ENCODE results near the gene CADM1. TPM values are rescaled to one million over a fixed set of nuclear protein-coding genes. Genes with fewer than 3 reads are reported as not detected.

Gene CADM1
- total RNA-seq, 1 donor from 2014 or later: 35.0 TPM

DNA sequence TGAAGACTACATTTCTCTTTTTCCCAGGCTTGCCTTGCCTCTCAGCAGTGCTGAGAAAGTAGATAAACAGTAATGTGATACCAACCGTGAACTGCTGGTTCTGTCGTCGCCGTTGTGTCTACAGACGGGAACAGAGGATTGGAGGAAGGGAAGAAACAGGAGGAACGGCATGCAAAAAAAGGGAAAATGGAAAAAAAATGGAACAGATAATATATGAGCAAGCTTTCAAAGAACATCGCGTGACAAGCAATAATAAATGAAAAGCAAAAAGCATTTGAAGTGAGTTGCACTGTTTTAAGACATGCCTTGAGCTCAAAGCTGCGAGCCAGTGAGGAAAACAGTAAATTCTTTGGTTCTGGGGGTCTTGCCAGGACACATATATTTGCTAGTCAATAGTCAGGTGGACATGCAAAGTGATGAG is 305.9 kb downstream of the CADM1 start:
- Histone ChIP-seq H3K4me3 (ENCODE audit: low read length in 3 of 3) (no peak overlapping the region), H3K4me1 (ENCODE audit: control insufficient read depth in 3 of 3, insufficient read depth in 3 of 3, low read length in 3 of 3) (peaks cover 0 to 21% (median 4%) of the 10 kb centered on the region in 3 donors), H3K36me3 (ENCODE audit: control insufficient read depth in 3 of 3, insufficient read depth in 3 of 3, low read length in 3 of 3) (no peaks in the 10 kb centered on the region), H3K9me3 (ENCODE audit: control insufficient read depth in 3 of 3, low read length in 3 of 3) (no peaks in the 10 kb centered on the region), H3K27ac (ENCODE audit: low read depth, low read length) (no peak overlapping the region), H3K9ac (ENCODE audit: low read depth in 1 of 3, low read length in 3 of 3) (no peak overlapping the region), H3K27me3 (ENCODE audit: control insufficient read depth in 3 of 3, insufficient read depth in 3 of 3, low read length in 3 of 3) (no peaks in the 10 kb centered on the region)

DNA sequence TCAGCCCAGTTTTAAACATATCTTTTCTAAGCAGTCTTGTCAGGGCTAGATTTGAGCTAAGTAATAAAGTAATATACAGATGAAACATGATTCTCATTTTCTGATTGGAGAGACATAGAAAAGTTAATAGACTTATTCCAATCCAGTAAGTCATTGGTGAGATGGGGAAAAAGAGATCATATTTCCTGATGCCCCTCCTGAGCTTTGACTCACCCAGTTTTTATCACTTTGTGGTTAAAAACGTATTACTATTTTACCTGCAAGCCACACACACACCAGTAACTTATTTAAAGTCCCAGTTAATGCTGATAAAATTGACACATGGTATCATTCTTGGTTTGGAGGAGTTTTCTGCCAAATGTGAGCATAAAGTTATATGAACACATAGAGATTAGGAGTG is 306.8 kb downstream of the CADM1 start:
- no peak overlapping the region for H3K9ac ChIP-seq (ENCODE audit: low read depth in 1 of 3, low read length in 3 of 3)
- no peaks in the 10 kb centered on the region for H3K27me3 ChIP-seq (ENCODE audit: control insufficient read depth in 3 of 3, insufficient read depth in 3 of 3, low read length in 3 of 3)
- H3K36me3 ChIP-seq (ENCODE audit: control insufficient read depth in 3 of 3, insufficient read depth in 3 of 3, low read length in 3 of 3): no peaks in the 10 kb centered on the region
- no peaks in the 10 kb centered on the region for H3K9me3 ChIP-seq (ENCODE audit: control insufficient read depth in 3 of 3, low read length in 3 of 3)
- H3K4me3 ChIP-seq (ENCODE audit: low read length in 3 of 3): no peak overlapping the region
- H3K27ac ChIP-seq (ENCODE audit: low read depth, low read length): no peak overlapping the region
- peaks cover 0 to 21% (median 4%) of the 10 kb centered on the region in 3 donors for H3K4me1 ChIP-seq (ENCODE audit: control insufficient read depth in 3 of 3, insufficient read depth in 3 of 3, low read length in 3 of 3)

DNA sequence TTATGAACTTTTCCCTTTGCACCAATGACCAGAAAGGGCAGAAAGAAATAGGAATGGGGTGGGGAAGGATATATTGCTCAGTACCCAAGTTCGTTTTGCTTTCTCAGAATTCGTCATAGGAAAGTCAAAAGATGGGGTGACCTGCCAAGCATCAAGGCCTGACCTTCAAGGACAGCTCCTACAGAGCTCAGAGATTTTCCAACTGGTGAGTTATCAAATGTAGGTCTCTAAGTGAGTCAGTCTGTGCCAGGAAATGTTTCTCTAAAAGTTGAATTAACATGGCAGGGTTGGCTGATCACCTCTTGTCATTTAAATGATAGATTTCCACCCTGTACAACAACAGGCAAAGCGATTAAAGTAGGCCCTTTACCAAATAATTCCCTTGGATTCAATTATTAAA is 307.2 kb downstream of the CADM1 start:
- Histone ChIP-seq H3K36me3 (ENCODE audit: control insufficient read depth in 3 of 3, insufficient read depth in 3 of 3, low read length in 3 of 3) (no peaks in the 10 kb centered on the region), H3K9me3 (ENCODE audit: control insufficient read depth in 3 of 3, low read length in 3 of 3) (no peaks in the 10 kb centered on the region), H3K27me3 (ENCODE audit: control insufficient read depth in 3 of 3, insufficient read depth in 3 of 3, low read length in 3 of 3) (no peaks in the 10 kb centered on the region), H3K4me3 (ENCODE audit: low read length in 3 of 3) (no peak overlapping the region), H3K27ac (ENCODE audit: low read depth, low read length) (no peak overlapping the region), H3K9ac (ENCODE audit: low read depth in 1 of 3, low read length in 3 of 3) (no peak overlapping the region), H3K4me1 (ENCODE audit: control insufficient read depth in 3 of 3, insufficient read depth in 3 of 3, low read length in 3 of 3) (peaks cover 0 to 21% (median 4%) of the 10 kb centered on the region in 3 donors)

DNA sequence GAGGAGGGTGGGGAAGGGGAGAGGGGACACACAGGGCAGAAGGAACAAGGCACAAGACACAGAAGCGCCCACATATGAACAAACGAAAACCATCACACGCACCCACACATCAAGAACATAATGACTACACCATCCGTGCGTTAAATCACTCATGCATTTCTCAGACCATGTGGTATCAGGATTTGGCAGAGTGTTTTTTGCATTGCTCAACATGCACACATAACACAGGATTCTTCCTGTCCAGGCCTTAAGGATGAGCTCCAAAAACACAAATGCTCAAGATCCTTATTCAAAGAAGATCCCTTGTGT is 309.5 kb downstream of the CADM1 start:
- H3K36me3 ChIP-seq (ENCODE audit: control insufficient read depth in 3 of 3, insufficient read depth in 3 of 3, low read length in 3 of 3): no peaks in the 10 kb centered on the region
- no peak overlapping the region for H3K9ac ChIP-seq (ENCODE audit: low read depth in 1 of 3, low read length in 3 of 3)
- H3K4me1 ChIP-seq (ENCODE audit: control insufficient read depth in 3 of 3, insufficient read depth in 3 of 3, low read length in 3 of 3): peaks cover 0 to 19% (median 2%) of the 10 kb centered on the region in 3 donors
- H3K9me3 ChIP-seq (ENCODE audit: control insufficient read depth in 3 of 3, low read length in 3 of 3): no peaks in the 10 kb centered on the region
- H3K27ac ChIP-seq (ENCODE audit: low read depth, low read length): no peak overlapping the region
- no peak overlapping the region for H3K4me3 ChIP-seq (ENCODE audit: low read length in 3 of 3)
- H3K27me3 ChIP-seq (ENCODE audit: control insufficient read depth in 3 of 3, insufficient read depth in 3 of 3, low read length in 3 of 3): no peaks in the 10 kb centered on the region

DNA sequence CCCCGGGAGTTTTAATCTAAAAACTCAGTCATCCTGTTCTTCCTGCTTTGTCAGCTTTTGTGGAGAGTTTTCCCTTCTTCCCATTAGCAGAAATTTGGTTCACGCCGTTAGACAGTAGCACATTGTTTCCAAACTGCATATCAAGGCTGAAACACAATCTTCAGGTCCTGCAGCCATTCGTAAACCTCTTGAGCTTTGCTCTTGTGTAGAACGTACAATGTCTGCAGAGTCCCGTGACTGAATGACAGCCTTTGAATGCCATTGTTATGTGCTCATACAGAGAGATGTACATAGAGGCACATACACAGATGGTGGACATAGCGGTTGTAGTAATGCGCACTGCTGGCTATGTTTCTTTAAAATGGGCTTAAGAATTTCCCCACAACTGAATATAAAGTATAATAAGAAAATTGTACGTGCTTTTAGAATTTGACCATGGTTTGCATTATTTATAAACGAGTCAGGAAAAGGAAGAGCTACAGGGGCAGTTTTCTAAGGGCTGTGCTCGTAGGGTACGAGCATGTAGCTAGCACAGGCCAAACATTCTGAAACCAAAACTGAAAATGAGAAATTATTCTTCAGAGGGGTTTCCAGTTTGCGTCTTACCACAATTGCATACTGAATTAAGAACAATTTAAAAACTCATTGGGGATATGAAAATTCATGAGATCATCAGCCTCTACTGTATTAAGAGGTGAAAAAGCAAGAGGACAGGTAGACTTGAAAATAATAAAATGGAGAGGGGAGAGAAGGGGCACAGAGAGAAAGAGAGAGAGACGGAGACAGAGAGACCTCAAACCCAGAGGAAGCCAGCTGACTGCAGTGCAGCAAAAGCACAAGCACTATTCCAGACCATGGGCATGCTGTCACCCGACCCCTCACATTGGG is 310.1 kb downstream of the CADM1 start:
- Histone ChIP-seq H3K4me3 (ENCODE audit: low read length in 3 of 3) (peak overlapping the region in 1 of 3 donors; percentile 1), H3K4me1 (ENCODE audit: control insufficient read depth in 3 of 3, insufficient read depth in 3 of 3, low read length in 3 of 3) (peaks cover 0 to 13% (median 0%) of the 10 kb centered on the region in 3 donors), H3K9me3 (ENCODE audit: control insufficient read depth in 3 of 3, low read length in 3 of 3) (no peaks in the 10 kb centered on the region), H3K27me3 (ENCODE audit: control insufficient read depth in 3 of 3, insufficient read depth in 3 of 3, low read length in 3 of 3) (no peaks in the 10 kb centered on the region), H3K36me3 (ENCODE audit: control insufficient read depth in 3 of 3, insufficient read depth in 3 of 3, low read length in 3 of 3) (no peaks in the 10 kb centered on the region), H3K27ac (ENCODE audit: low read depth, low read length) (no peak overlapping the region), H3K9ac (ENCODE audit: low read depth in 1 of 3, low read length in 3 of 3) (no peak overlapping the region)

DNA sequence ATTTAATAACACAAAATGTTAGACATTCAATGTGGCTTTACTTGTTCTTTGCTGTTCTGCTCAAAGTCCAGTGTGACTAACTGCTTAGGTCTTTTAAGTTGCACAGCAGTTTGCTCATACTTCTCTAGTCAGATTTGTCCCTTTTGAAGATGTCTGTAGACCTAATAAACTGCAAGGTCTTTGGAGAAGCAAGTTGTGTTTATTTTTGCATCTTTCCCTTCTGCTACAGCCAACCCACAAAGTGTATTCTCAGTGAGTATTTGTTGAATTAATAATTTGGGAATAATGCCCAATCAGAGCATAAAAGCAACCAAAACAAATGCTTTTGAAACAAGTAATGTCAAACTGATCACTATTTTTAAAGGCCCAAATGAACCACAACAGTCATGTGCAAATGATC is 312.5 kb downstream of the CADM1 start:
- no peaks in the 10 kb centered on the region for H3K9me3 ChIP-seq (ENCODE audit: control insufficient read depth in 3 of 3, low read length in 3 of 3)
- no peaks in the 10 kb centered on the region for H3K27me3 ChIP-seq (ENCODE audit: control insufficient read depth in 3 of 3, insufficient read depth in 3 of 3, low read length in 3 of 3)
- H3K27ac ChIP-seq (ENCODE audit: low read depth, low read length): no peak overlapping the region
- peaks cover 0 to 14% (median under 1%) of the 10 kb centered on the region in 3 donors for H3K4me1 ChIP-seq (ENCODE audit: control insufficient read depth in 3 of 3, insufficient read depth in 3 of 3, low read length in 3 of 3)
- no peak overlapping the region for H3K4me3 ChIP-seq (ENCODE audit: low read length in 3 of 3)
- H3K9ac ChIP-seq (ENCODE audit: low read depth in 1 of 3, low read length in 3 of 3): no peak overlapping the region
- H3K36me3 ChIP-seq (ENCODE audit: control insufficient read depth in 3 of 3, insufficient read depth in 3 of 3, low read length in 3 of 3): no peaks in the 10 kb centered on the region

DNA sequence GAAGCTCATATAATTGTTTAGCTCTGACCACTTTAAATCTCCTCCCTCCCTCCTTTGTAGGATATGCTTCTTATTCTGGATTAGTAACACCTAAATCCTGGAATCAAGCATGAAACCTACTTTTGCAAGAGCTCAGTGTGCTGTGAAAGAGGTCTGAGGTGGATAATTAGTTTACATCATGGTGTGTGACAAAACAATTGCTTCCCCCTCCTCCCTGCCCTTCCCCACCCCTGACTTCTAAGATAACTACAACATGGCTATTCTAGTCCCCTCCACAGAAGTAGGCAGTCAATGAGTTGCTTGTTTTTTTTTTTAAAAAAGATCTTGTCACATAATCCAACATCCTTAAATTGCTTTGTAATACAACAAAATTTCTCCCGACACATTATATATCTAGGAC is 314.0 kb downstream of the CADM1 start:
- no peak overlapping the region for H3K4me3 ChIP-seq (ENCODE audit: low read length in 3 of 3)

DNA sequence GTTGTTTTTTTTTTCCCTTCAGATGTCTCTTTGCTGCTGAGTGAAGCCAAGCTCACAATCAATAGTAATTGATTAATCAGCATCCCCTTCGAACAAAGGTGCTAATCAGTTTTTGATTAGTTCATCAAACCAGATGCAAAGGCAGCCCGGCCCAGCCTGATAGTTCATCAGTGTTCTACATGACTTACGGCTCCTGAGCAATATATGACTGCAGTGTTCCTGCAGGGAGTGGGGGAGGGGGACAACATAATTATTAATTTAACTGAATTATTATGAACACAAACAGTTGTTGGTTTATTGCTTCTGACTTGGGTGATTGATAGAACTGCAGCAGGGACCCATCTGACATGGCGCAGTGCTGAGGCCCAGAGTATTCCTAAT is 315.3 kb downstream of the CADM1 start:
- Histone ChIP-seq H3K4me3 (ENCODE audit: low read length in 3 of 3) (no peak overlapping the region), H3K9me3 (ENCODE audit: control insufficient read depth in 3 of 3, low read length in 3 of 3) (no peaks in the 10 kb centered on the region), H3K27me3 (ENCODE audit: control insufficient read depth in 3 of 3, insufficient read depth in 3 of 3, low read length in 3 of 3) (no peaks in the 10 kb centered on the region), H3K36me3 (ENCODE audit: control insufficient read depth in 3 of 3, insufficient read depth in 3 of 3, low read length in 3 of 3) (no peaks in the 10 kb centered on the region), H3K27ac (ENCODE audit: low read depth, low read length) (no peak overlapping the region), H3K9ac (ENCODE audit: low read depth in 1 of 3, low read length in 3 of 3) (no peak overlapping the region), H3K4me1 (ENCODE audit: control insufficient read depth in 3 of 3, insufficient read depth in 3 of 3, low read length in 3 of 3) (peaks cover 14 to 31% (median 23%) of the 10 kb centered on the region in 3 donors)

More for the DNA sequence above, 314.0 kb downstream of the CADM1 start:
- Histone ChIP-seq H3K9ac (ENCODE audit: low read depth in 1 of 3, low read length in 3 of 3) (no peak overlapping the region), H3K27ac (ENCODE audit: low read depth, low read length) (no peak overlapping the region), H3K4me1 (ENCODE audit: control insufficient read depth in 3 of 3, insufficient read depth in 3 of 3, low read length in 3 of 3) (peaks cover 8 to 27% (median 14%) of the 10 kb centered on the region in 3 donors), H3K9me3 (ENCODE audit: control insufficient read depth in 3 of 3, low read length in 3 of 3) (no peaks in the 10 kb centered on the region), H3K27me3 (ENCODE audit: control insufficient read depth in 3 of 3, insufficient read depth in 3 of 3, low read length in 3 of 3) (no peaks in the 10 kb centered on the region), H3K36me3 (ENCODE audit: control insufficient read depth in 3 of 3, insufficient read depth in 3 of 3, low read length in 3 of 3) (no peaks in the 10 kb centered on the region)

DNA sequence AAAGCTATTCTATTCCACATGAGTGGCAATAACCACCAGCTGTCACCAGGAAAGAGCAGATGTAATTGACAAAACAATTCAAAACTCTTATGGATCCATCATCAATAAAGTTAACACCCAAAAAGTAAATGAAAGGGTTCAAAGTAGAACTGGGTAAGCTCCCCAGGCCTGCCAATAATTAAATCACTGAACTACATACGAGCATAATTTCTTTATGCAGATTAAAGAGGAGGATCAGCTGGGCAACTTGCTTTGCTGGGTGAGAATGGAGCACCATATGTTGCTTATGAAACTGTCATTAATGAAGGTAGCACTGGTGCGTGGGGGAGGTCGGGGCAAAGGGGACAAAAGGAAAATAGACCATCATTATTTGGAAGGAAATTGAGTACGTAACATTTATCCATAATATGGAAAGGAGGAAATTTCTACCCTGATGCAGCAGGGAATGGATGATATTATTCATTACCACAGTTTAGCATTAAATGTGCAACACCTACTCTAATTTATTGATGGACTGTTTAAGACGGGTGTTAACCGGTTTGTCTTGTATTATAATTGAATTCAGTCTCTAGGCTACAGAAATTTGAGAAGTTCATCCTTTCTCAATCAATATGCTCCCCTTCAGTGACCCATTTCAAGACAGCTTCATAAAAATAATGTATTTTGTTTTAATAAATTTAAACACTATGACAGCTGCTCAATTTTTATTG is 315.9 kb downstream of the CADM1 start:
- Histone ChIP-seq H3K9me3 (ENCODE audit: control insufficient read depth in 3 of 3, low read length in 3 of 3) (no peaks in the 10 kb centered on the region), H3K36me3 (ENCODE audit: control insufficient read depth in 3 of 3, insufficient read depth in 3 of 3, low read length in 3 of 3) (no peaks in the 10 kb centered on the region), H3K27me3 (ENCODE audit: control insufficient read depth in 3 of 3, insufficient read depth in 3 of 3, low read length in 3 of 3) (no peaks in the 10 kb centered on the region), H3K4me3 (ENCODE audit: low read length in 3 of 3) (no peak overlapping the region), H3K9ac (ENCODE audit: low read depth in 1 of 3, low read length in 3 of 3) (no peak overlapping the region), H3K27ac (ENCODE audit: low read depth, low read length) (no peak overlapping the region), H3K4me1 (ENCODE audit: control insufficient read depth in 3 of 3, insufficient read depth in 3 of 3, low read length in 3 of 3) (peaks cover 14 to 35% (median 28%) of the 10 kb centered on the region in 3 donors)

DNA sequence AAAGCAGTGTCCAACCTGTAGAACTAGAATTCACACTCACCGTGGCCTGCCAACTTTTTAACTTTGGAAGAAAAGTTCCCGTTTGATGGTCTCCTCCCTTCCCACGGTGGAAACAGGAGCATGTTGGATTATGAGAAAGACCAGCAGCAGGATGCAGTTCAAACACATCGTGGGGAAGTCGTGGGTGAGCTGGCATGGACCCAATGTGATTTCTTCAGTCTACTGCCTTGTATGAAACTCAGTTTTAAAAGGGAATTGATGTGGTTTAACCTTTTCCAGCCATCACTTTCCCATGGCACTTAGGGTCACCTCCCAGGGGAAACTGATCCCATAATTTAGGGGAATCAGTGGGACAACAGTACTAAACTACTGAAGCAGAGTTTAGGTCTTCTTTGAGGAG is 318.3 kb downstream of the CADM1 start:
- Histone ChIP-seq H3K4me1 (ENCODE audit: control insufficient read depth in 3 of 3, insufficient read depth in 3 of 3, low read length in 3 of 3) (peaks cover 31 to 55% (median 47%) of the 10 kb centered on the region in 3 donors), H3K27ac (ENCODE audit: low read depth, low read length) (peak overlapping the region; percentile 93), H3K9ac (ENCODE audit: low read depth in 1 of 3, low read length in 3 of 3) (peak overlapping the region; percentile 58 to 71 (median 63)), H3K36me3 (ENCODE audit: control insufficient read depth in 3 of 3, insufficient read depth in 3 of 3, low read length in 3 of 3) (no peaks in the 10 kb centered on the region), H3K4me3 (ENCODE audit: low read length in 3 of 3) (peak overlapping the region; percentile 40 to 66 (median 51)), H3K27me3 (ENCODE audit: control insufficient read depth in 3 of 3, insufficient read depth in 3 of 3, low read length in 3 of 3) (no peaks in the 10 kb centered on the region), H3K9me3 (ENCODE audit: control insufficient read depth in 3 of 3, low read length in 3 of 3) (no peaks in the 10 kb centered on the region)
